OCI-LY1 (cell line): ENCODE data around the gene RAB10.

ENCODE experiments used
- H2AFZ ChIP-seq: fragments of 200-600 bp; sonication (generic), shearing (Covaris generic); 2 replicates; pipeline ENCODE4 v1.6.0; 2014; ENCODE audit warnings: antibody characterized with exemption, mild to moderate bottlenecking, low read length
- H3F3A ChIP-seq: fragments of 200-600 bp; sonication (generic), shearing (Covaris generic); 2 replicates; pipeline ENCODE4 v1.6.0; 2014; ENCODE audit warnings: mild to moderate bottlenecking, antibody characterized with exemption, low read length, moderate library complexity; ENCODE audit not compliant: insufficient read depth
- H3K27ac ChIP-seq: fragments of 200-600 bp; sonication (generic); 2 replicates; pipeline ENCODE4 v1.5.1; 2014; ENCODE audit warnings: low read length, mixed run types, mild to moderate bottlenecking, low read depth; ENCODE audit not compliant: poor library complexity, severe bottlenecking
- H3K27me3 ChIP-seq: fragments of 200-600 bp; sonication (generic); 2 replicates; pipeline ENCODE4 v1.6.0; 2014; ENCODE audit warnings: antibody characterized with exemption, mild to moderate bottlenecking, low read length, moderate library complexity; ENCODE audit not compliant: insufficient read depth
- H3K36me3 ChIP-seq: fragments of 200-600 bp; sonication (generic); 2 replicates; pipeline ENCODE4 v1.6.1; 2014; ENCODE audit warnings: mild to moderate bottlenecking, antibody characterized with exemption, low read length, moderate library complexity, mixed read lengths; ENCODE audit not compliant: insufficient read depth
- H3K4me1 ChIP-seq: fragments of 200-600 bp; sonication (generic); 2 replicates; pipeline ENCODE4 v1.5.1; 2014; ENCODE audit warnings: mild to moderate bottlenecking, low read length, moderate library complexity; ENCODE audit not compliant: insufficient read depth, severe bottlenecking
- H3K4me2 ChIP-seq: fragments of 200-600 bp; sonication (generic), shearing (Covaris generic); 2 replicates; pipeline ENCODE4 v1.6.1; 2014; ENCODE audit warnings: low read length
- H3K4me3 ChIP-seq: fragments of 200-600 bp; sonication (generic); 2 replicates; pipeline ENCODE4 v1.5.1; 2014; ENCODE audit warnings: low read length, low read depth, mild to moderate bottlenecking, mixed read lengths; ENCODE audit not compliant: poor library complexity, severe bottlenecking
- H3K79me2 ChIP-seq: fragments of 200-600 bp; shearing (Covaris generic); 2 replicates; pipeline ENCODE4 v1.6.1; 2016; ENCODE audit warnings: mixed run types, low read length, mixed read lengths; ENCODE audit not compliant: insufficient read depth
- H3K9ac ChIP-seq: fragments of 200-600 bp; sonication (generic), shearing (Covaris generic); 2 replicates; pipeline ENCODE4 v1.6.1; 2014; ENCODE audit warnings: mild to moderate bottlenecking, low read length, mixed read lengths
- H3K9me2 ChIP-seq: fragments of 200-600 bp; sonication (generic), shearing (Covaris generic); 2 replicates; pipeline ENCODE4 v1.6.1; 2014; ENCODE audit warnings: low read depth, mild to moderate bottlenecking, low read length, mixed read lengths
- H3K9me3 ChIP-seq: fragments of 200-600 bp; shearing (Covaris generic); 2 replicates; pipeline ENCODE4 v1.6.1; 2014; ENCODE audit warnings: low read length, mixed read lengths
- H4K20me1 ChIP-seq: fragments of 200-600 bp; sonication (generic), shearing (Covaris generic); 2 replicates; pipeline ENCODE4 v1.6.0; 2016; ENCODE audit warnings: mild to moderate bottlenecking, low read length; ENCODE audit not compliant: insufficient read depth
- EZH2 ChIP-seq: fragments of 200-600 bp; sonication (generic), shearing (Covaris generic); IDR thresholded peaks from 2 replicates; pipeline ENCODE4 v1.8.0; 2017; ENCODE audit warnings: borderline replicate concordance, mixed run types, mild to moderate bottlenecking, antibody characterized with exemption, low read length, moderate library complexity, mixed read lengths
- TF ChIP-seq, protein P1 (sequence below): fragments of 200-600 bp; sonication (generic), shearing (Covaris generic); IDR thresholded peaks from 2 replicates; pipeline ENCODE4 v1.5.1; 2017; ENCODE audit warnings: mild to moderate bottlenecking, antibody characterized with exemption, low read length, moderate library complexity, mixed read lengths

RAB10 gene

DNA sequence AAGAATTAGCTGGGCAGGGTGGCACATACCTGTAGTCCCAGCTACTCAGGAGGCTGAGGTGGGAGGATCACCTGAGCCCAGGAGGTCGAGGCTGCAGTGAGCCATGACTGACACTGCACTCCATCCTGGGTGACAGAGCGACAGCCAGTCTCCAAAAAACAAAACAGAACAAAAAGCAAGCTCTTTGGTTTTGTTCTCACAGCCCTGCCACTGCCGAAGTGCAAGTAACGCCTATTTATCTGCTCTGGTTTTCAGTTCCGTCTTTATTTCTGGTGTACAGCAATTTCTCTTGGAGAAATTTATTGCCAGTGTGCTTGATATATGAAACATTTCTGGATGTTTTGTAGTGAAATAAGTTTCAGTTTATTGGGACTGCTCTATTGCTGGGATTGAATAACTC is 61.9 kb downstream of the RAB10 start:
- Histone ChIP-seq H3F3A (no peaks in the 10 kb centered on the region), H4K20me1 (no peaks in the 10 kb centered on the region), H3K9me2 (no peaks in the 10 kb centered on the region), H3K27ac (no peak overlapping the region), H3K4me2 (no peak overlapping the region), H3K9ac (no peak overlapping the region), H2AFZ (no peak overlapping the region), H3K27me3 (no peaks in the 10 kb centered on the region), H3K36me3 (peaks cover 32% of the 10 kb centered on the region), H3K4me3 (no peak overlapping the region), H3K9me3 (no peaks in the 10 kb centered on the region), H3K4me1 (no peaks in the 10 kb centered on the region), H3K79me2 (peaks cover 40% of the 10 kb centered on the region)
- TF ChIP-seq, protein P1, sequence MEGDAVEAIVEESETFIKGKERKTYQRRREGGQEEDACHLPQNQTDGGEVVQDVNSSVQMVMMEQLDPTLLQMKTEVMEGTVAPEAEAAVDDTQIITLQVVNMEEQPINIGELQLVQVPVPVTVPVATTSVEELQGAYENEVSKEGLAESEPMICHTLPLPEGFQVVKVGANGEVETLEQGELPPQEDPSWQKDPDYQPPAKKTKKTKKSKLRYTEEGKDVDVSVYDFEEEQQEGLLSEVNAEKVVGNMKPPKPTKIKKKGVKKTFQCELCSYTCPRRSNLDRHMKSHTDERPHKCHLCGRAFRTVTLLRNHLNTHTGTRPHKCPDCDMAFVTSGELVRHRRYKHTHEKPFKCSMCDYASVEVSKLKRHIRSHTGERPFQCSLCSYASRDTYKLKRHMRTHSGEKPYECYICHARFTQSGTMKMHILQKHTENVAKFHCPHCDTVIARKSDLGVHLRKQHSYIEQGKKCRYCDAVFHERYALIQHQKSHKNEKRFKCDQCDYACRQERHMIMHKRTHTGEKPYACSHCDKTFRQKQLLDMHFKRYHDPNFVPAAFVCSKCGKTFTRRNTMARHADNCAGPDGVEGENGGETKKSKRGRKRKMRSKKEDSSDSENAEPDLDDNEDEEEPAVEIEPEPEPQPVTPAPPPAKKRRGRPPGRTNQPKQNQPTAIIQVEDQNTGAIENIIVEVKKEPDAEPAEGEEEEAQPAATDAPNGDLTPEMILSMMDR: no peak
- TF ChIP-seq EZH2: no peak

DNA sequence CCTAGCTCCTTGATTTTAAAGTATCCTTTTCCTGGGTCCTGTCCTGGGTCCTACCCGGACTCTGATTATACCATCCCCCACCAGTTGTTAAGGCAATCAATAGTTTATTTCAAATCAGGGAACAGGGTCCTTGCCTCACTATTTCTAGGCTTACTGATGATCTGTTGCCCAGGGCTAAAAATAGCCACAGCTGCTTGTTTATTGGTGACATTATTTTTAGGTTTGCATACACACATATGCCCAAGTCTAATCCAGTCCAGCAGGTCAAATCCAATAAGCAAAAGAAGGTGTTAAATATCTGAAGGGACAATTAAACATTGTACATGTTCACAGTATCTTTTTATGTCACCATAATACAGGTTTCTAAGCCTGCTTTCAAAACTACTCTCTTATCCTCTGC is 66.0 kb downstream of the RAB10 start:
- peaks cover 60% of the 10 kb centered on the region for H3K36me3 ChIP-seq
- no peaks in the 10 kb centered on the region for H4K20me1 ChIP-seq
- H3K79me2 ChIP-seq: peaks cover 35% of the 10 kb centered on the region

GRCh38 chr2:26100384-26100783 is 66.5 kb downstream of the RAB10 start:
- Histone ChIP-seq H3K27me3 (no peaks in the 10 kb centered on the region), H3K9me2 (no peaks in the 10 kb centered on the region), H3K9ac (no peak overlapping the region), H3K36me3 (peaks cover 65% of the 10 kb centered on the region), H3K4me2 (no peak overlapping the region), H3K27ac (no peak overlapping the region), H3K79me2 (peaks cover 35% of the 10 kb centered on the region), H3K9me3 (no peaks in the 10 kb centered on the region; the same call in 1 of the 2 replicates), H3K4me3 (no peak overlapping the region), H3F3A (no peaks in the 10 kb centered on the region), H3K4me1 (no peaks in the 10 kb centered on the region), H4K20me1 (no peaks in the 10 kb centered on the region), H2AFZ (no peak overlapping the region)
- TF ChIP-seq, protein P1: no peak
- TF ChIP-seq EZH2: no peak

More for the DNA sequence above, 66.0 kb downstream of the RAB10 start:
- TF ChIP-seq, protein P1: no peak
- no peak for TF ChIP-seq EZH2
- H2AFZ ChIP-seq: no peak overlapping the region
- no peaks in the 10 kb centered on the region for H3K4me1 ChIP-seq
- H3K27me3 ChIP-seq: no peaks in the 10 kb centered on the region
- no peaks in the 10 kb centered on the region for H3K9me2 ChIP-seq
- no peaks in the 10 kb centered on the region for H3F3A ChIP-seq
- H3K4me3 ChIP-seq: no peak overlapping the region
- H3K27ac ChIP-seq: no peak overlapping the region
- no peak overlapping the region for H3K4me2 ChIP-seq
- H3K9me3 ChIP-seq: no peaks in the 10 kb centered on the region; the same call in 1 of the 2 replicates
- H3K9ac ChIP-seq: no peak overlapping the region
